DOHH2 (cell line): Measurements from ENCODE around the gene CCNI.

Source experiments
- CTCF ChIP-seq: fragments of 200-600 bp; sonication (generic); IDR thresholded peaks from one replicate; pipeline ENCODE4 v1.5.1; 2014; ENCODE audit warnings: antibody characterized with exemption, mild to moderate bottlenecking, low read depth, low read length; ENCODE audit not compliant: poor library complexity, severe bottlenecking
- EZH2phosphoT487 ChIP-seq: fragments of 200-600 bp; sonication (generic); IDR thresholded peaks from 2 replicates; pipeline ENCODE4 v1.6.1; 2017; ENCODE audit warnings: borderline replicate concordance, mild to moderate bottlenecking, antibody characterized with exemption, low read length, moderate library complexity, mixed read lengths

- TF ChIP-seq CTCF (no peak), EZH2phosphoT487 (no peak)
These were observed at the start of gene CCNI for GRCh38 chr4:77075869-77076799.
